Measurements from ENCODE around the gene PDZD8. TPM values are rescaled to one million over a fixed set of nuclear protein-coding genes. Genes with fewer than 3 reads are reported as not detected.
A peak's percentile ranks its signal among the peaks of the same experiment; 100 is the strongest.

The PDZD8 gene
- total and polyA plus RNA-seq, 8 donors, result 3.5 to 60.5 (median 15.4) TPM

- Histone ChIP-seq H3K9me3 (no peaks in the 10 kb centered on the region), H3K27me3 (no peaks in the 10 kb centered on the region), H3K4me1 (peaks cover 6 to 14% (median 8%) of the 10 kb centered on the region in 4 donors), H3K27ac (no peak overlapping the region), H3K36me3 (no peaks in the 10 kb centered on the region), H3K4me3 (no peak overlapping the region)
- TF ChIP-seq POLR2AphosphoS5 (IDR thresholded peaks at IDR 0.05), result no peak
- TF ChIP-seq CTCF (IDR thresholded peaks at IDR 0.05), result no peak
- no peak for TF ChIP-seq EP300 (IDR thresholded peaks at IDR 0.05)
- no peak for TF ChIP-seq POLR2A (IDR thresholded peaks at IDR 0.05)
- no peak for DNase-seq
- intact Hi-C loops (cut with DNase I; ENCODE audit: low total_unique reads), result no loop called here
- 82 to 94% (median 89%) methylated on average over 4 of the region's 4 CpGs for WGBS, 5 donors
Measured at GRCh38 chr10:117268258-117268657, 107.0 kb downstream of the PDZD8 start.

GRCh38 chr10:117266812-117267211 is 108.4 kb downstream of the PDZD8 start:
- peaks cover 0 to 14% (median 0%) of the 10 kb centered on the region in 3 donors for H3K27me3 ChIP-seq
- no peaks in the 10 kb centered on the region for H3K9me3 ChIP-seq
- DNase-seq, result no peak
- intact Hi-C loops (cut with DNase I; ENCODE audit: low total_unique reads), result no loop called here
- WGBS, 5 donors, result 82 to 92% (median 90%) methylated on average over 2 of the region's 2 CpGs
- no peak overlapping the region for H3K27ac ChIP-seq
- H3K36me3 ChIP-seq, result no peaks in the 10 kb centered on the region
- H3K4me1 ChIP-seq, result peaks cover 6 to 14% (median 8%) of the 10 kb centered on the region in 4 donors
- H3K4me3 ChIP-seq, result no peak overlapping the region
- TF ChIP-seq EP300 (IDR thresholded peaks at IDR 0.05) (no peak), CTCF (IDR thresholded peaks at IDR 0.05) (no peak), POLR2A (IDR thresholded peaks at IDR 0.05) (no peak), POLR2AphosphoS5 (IDR thresholded peaks at IDR 0.05) (no peak)

GRCh38 chr10:117266400-117266799 is 108.8 kb downstream of the PDZD8 start:
- peaks cover 0 to 18% (median 2%) of the 10 kb centered on the region in 3 donors for H3K27me3 ChIP-seq
- TF ChIP-seq POLR2AphosphoS5 (IDR thresholded peaks at IDR 0.05) (no peak), EP300 (IDR thresholded peaks at IDR 0.05) (no peak), POLR2A (IDR thresholded peaks at IDR 0.05) (no peak), CTCF (IDR thresholded peaks at IDR 0.05) (no peak)
- no peak overlapping the region for H3K4me3 ChIP-seq
- H3K36me3 ChIP-seq, result no peaks in the 10 kb centered on the region
- 65 to 77% (median 73%) methylated on average over 9 of the region's 9 CpGs for WGBS, 5 donors
- H3K4me1 ChIP-seq, result peaks cover 6 to 14% (median 8%) of the 10 kb centered on the region in 4 donors
- no peaks in the 10 kb centered on the region for H3K9me3 ChIP-seq
- H3K27ac ChIP-seq, result no peak overlapping the region
- DNase-seq, result no peak
- intact Hi-C loops (cut with DNase I; ENCODE audit: low total_unique reads), result no loop called here

GRCh38 chr10:117264782-117265181 is 110.5 kb downstream of the PDZD8 start:
- Histone ChIP-seq H3K36me3 (no peaks in the 10 kb centered on the region), H3K27me3 (peaks cover 0 to 33% (median 3%) of the 10 kb centered on the region in 3 donors), H3K9me3 (no peaks in the 10 kb centered on the region), H3K4me1 (peaks cover 6 to 14% (median 8%) of the 10 kb centered on the region in 4 donors), H3K4me3 (no peak overlapping the region), H3K27ac (peak overlapping the region in 2 of 5 donors; percentile 43 to 60)
- peak; percentile 43 to 63 for DNase-seq
- intact Hi-C loops (cut with DNase I; ENCODE audit: low total_unique reads), result no loop called here
- 23 to 43% (median 36%) methylated on average over 7 of the region's 7 CpGs for WGBS, 5 donors
- TF ChIP-seq EP300 (IDR thresholded peaks at IDR 0.05), result no peak
- peak in 1 of 3 donors; percentile 45 for TF ChIP-seq POLR2AphosphoS5 (IDR thresholded peaks at IDR 0.05)
- TF ChIP-seq CTCF (IDR thresholded peaks at IDR 0.05), result no peak
